Osteoblast (primary cell): ENCODE measurements around the gene EYS. TPM values are rescaled to one million over a fixed set of nuclear protein-coding genes. Genes with fewer than 3 reads are reported as not detected.
"Not testable (repeated sequence)": the region's sequence is repeated elsewhere in the genome, so short reads cannot be mapped to it uniquely, and the experiment has no call there.

Source experiments
- DNase-seq: peaks from one replicate; pipeline ENCODE4 v3.0.0; 2011; ENCODE audit warnings: low spot score, mixed read lengths; ENCODE audit not compliant: insufficient read length; ENCODE audit errors: missing footprints
- H2AFZ ChIP-seq: 2 replicates; pipeline ENCODE4 v1.6.0; 2011; ENCODE audit warnings: mild to moderate bottlenecking, low read length
- H3K27ac ChIP-seq: 2 replicates; pipeline ENCODE4 v1.5.1; 2011; ENCODE audit warnings: mild to moderate bottlenecking, low read depth, low read length, moderate library complexity
- H3K27me3 ChIP-seq: 2 replicates; pipeline ENCODE4 v1.6.0; 2012; ENCODE audit warnings: mild to moderate bottlenecking, control low read depth, inconsistent platforms, low read length, moderate library complexity; ENCODE audit not compliant: insufficient read depth
- H3K36me3 ChIP-seq: 2 replicates; pipeline ENCODE4 v1.5.1; 2011; ENCODE audit warnings: mild to moderate bottlenecking, low read length, control low read depth, moderate library complexity; ENCODE audit not compliant: insufficient read depth
- H3K4me1 ChIP-seq: 2 replicates; pipeline ENCODE4 v1.5.1; 2011; ENCODE audit warnings: mild to moderate bottlenecking, low read length, control low read depth, moderate library complexity; ENCODE audit not compliant: insufficient read depth
- H3K4me2 ChIP-seq: 2 replicates; pipeline ENCODE4 v1.6.0; 2011; ENCODE audit warnings: mild to moderate bottlenecking, low read length; ENCODE audit not compliant: insufficient read depth
- H3K4me3 ChIP-seq: fragments of 200-600 bp; sonication (generic); 3 replicates; pipeline ENCODE4 v1.5.1; 2012; ENCODE audit warnings: mild to moderate bottlenecking, low read length, inconsistent platforms; ENCODE audit not compliant: insufficient read depth
- H3K79me2 ChIP-seq: 2 replicates; pipeline ENCODE4 v1.6.0; 2012; ENCODE audit warnings: mild to moderate bottlenecking, low read length, control low read depth, inconsistent platforms; ENCODE audit not compliant: insufficient read depth
- H3K9me3 ChIP-seq: 2 replicates; pipeline ENCODE4 v1.5.1; 2011; ENCODE audit warnings: low read depth, low read length, control low read depth
- H4K20me1 ChIP-seq: 2 replicates; pipeline ENCODE4 v1.6.0; 2012; ENCODE audit warnings: mild to moderate bottlenecking, low read length, control low read depth; ENCODE audit not compliant: insufficient read depth
- CTCF ChIP-seq: IDR thresholded peaks from 2 replicates; pipeline ENCODE4 v1.5.1; 2011; ENCODE audit warnings: mild to moderate bottlenecking, low read depth, low read length, moderate library complexity; ENCODE audit errors: extremely low read depth
- total RNA-seq: library from RNA; depleted of rRNA; stranded (reverse); fragments of >200 nt; gene quantifications from 2 replicates; pipeline ENCODE4 v1.2.3, GENCODE V29; 2012

EYS gene
- total RNA-seq, 1 donor, result under 0.01 TPM

GRCh38 chr6:65014006-65014405, 693.0 kb downstream of the EYS start:
- Histone ChIP-seq H3K4me2 (no peak overlapping the region), H4K20me1 (no peaks in the 10 kb centered on the region), H3K4me1 (no peaks in the 10 kb centered on the region), H3K27me3 (no peaks in the 10 kb centered on the region), H2AFZ (no peak overlapping the region), H3K4me3 (no peak overlapping the region), H3K27ac (no peak overlapping the region), H3K9me3 (peaks cover 2% of the 10 kb centered on the region), H3K36me3 (no peaks in the 10 kb centered on the region), H3K79me2 (no peaks in the 10 kb centered on the region)
- no peak for DNase-seq
- TF ChIP-seq CTCF, result no peak

- no peaks in the 10 kb centered on the region for H3K4me1 ChIP-seq
- no peaks in the 10 kb centered on the region for H4K20me1 ChIP-seq
- no peak overlapping the region for H3K4me2 ChIP-seq
- H2AFZ ChIP-seq, result no peak overlapping the region
- TF ChIP-seq CTCF, result no peak
- no peak for DNase-seq
- no peaks in the 10 kb centered on the region for H3K27me3 ChIP-seq
- H3K27ac ChIP-seq, result no peak overlapping the region
- H3K9me3 ChIP-seq, result no peaks in the 10 kb centered on the region
- no peak overlapping the region for H3K4me3 ChIP-seq
- H3K36me3 ChIP-seq, result no peaks in the 10 kb centered on the region
- H3K79me2 ChIP-seq, result no peaks in the 10 kb centered on the region
Observed at GRCh38 chr6:65006788-65007187, 700.2 kb downstream of the EYS start.

- Histone ChIP-seq H2AFZ (no peak overlapping the region), H3K9me3 (no peaks in the 10 kb centered on the region), H3K27ac (no peak overlapping the region), H3K27me3 (no peaks in the 10 kb centered on the region), H3K36me3 (no peaks in the 10 kb centered on the region), H3K4me2 (no peak overlapping the region), H4K20me1 (no peaks in the 10 kb centered on the region), H3K4me3 (no peak overlapping the region), H3K79me2 (no peaks in the 10 kb centered on the region), H3K4me1 (no peaks in the 10 kb centered on the region)
- no peak for DNase-seq
- no peak for TF ChIP-seq CTCF
Observed at GRCh38 chr6:65004283-65004682, 702.7 kb downstream of the EYS start.

GRCh38 chr6:65002882-65003281, 704.1 kb downstream of the EYS start:
- DNase-seq, H3K27me3 ChIP-seq, H3K4me2 ChIP-seq, H3K4me3 ChIP-seq, H2AFZ ChIP-seq, H3K9me3 ChIP-seq, H3K79me2 ChIP-seq, H3K36me3 ChIP-seq, H3K4me1 ChIP-seq, H3K27ac ChIP-seq, H4K20me1 ChIP-seq: not testable (repeated sequence)

- no peaks in the 10 kb centered on the region for H3K4me1 ChIP-seq
- no peak for TF ChIP-seq CTCF
- H3K9me3 ChIP-seq, result no peaks in the 10 kb centered on the region
- no peak overlapping the region for H3K4me2 ChIP-seq
- H3K27me3 ChIP-seq, result no peaks in the 10 kb centered on the region
- H4K20me1 ChIP-seq, result no peaks in the 10 kb centered on the region
- H2AFZ ChIP-seq, result no peak overlapping the region
- no peaks in the 10 kb centered on the region for H3K36me3 ChIP-seq
- H3K79me2 ChIP-seq, result no peaks in the 10 kb centered on the region
- H3K4me3 ChIP-seq, result no peak overlapping the region
- DNase-seq, result no peak
- no peak overlapping the region for H3K27ac ChIP-seq
Observed at GRCh38 chr6:65000815-65001214, 706.2 kb downstream of the EYS start.
